HL-60 (cell line): Measurements from ENCODE around the gene PLIN3.

Experiments used
- DNase-seq, 2 experiments: peaks; one replicate each; pipeline ENCODE4 v3.0.0-alpha.2; 2010 to 2020; ENCODE audit warnings: low read depth in 1 of 2, low spot score in 1 of 2
- H3K27ac ChIP-seq: fragments of 250-450 bp; sonication (Bioruptor Pico); replicated peaks from 2 replicates; pipeline ENCODE4 v1.5.1; 2020; ENCODE audit warnings: mild to moderate bottlenecking, moderate library complexity
- H3K27me3 ChIP-seq: fragments of 250-450 bp; sonication (Bioruptor Pico); 2 replicates; pipeline ENCODE4 v1.5.1; 2021; ENCODE audit warnings: mild to moderate bottlenecking, moderate library complexity; ENCODE audit not compliant: insufficient read depth, poor library complexity, severe bottlenecking
- H3K4me3 ChIP-seq: replicated peaks from 2 replicates; pipeline ENCODE4 v1.5.1; 2011; ENCODE audit warnings: mild to moderate bottlenecking, control low read depth, low read length; ENCODE audit not compliant: insufficient read depth
- CTCF ChIP-seq: IDR thresholded peaks from one replicate; pipeline ENCODE4 v1.5.1; 2011; ENCODE audit warnings: low read length, control low read depth, inconsistent platforms; ENCODE audit not compliant: insufficient read depth
- GABPA ChIP-seq: IDR thresholded peaks from 2 replicates; pipeline ENCODE4 v1.6.1; 2012; ENCODE audit warnings: low read depth
- POLR2AphosphoS5 ChIP-seq: IDR thresholded peaks from 2 replicates; pipeline ENCODE4 v1.6.1; 2012; ENCODE audit warnings: low read depth
- REST ChIP-seq: IDR thresholded peaks from 2 replicates; pipeline ENCODE4 v1.6.1; 2012; ENCODE audit warnings: low read depth; ENCODE audit not compliant: insufficient replicate concordance
- SPI1 ChIP-seq: IDR thresholded peaks from 2 replicates; pipeline ENCODE4 v1.6.1; 2012; ENCODE audit warnings: low read depth, mild to moderate bottlenecking, borderline replicate concordance

Gene PLIN3

GRCh38 chr19:4908781-4909155, 41.3 kb upstream of the PLIN3 start:
- H3K27ac ChIP-seq: peak overlapping the region; percentile 86

GRCh38 chr19:4908360-4908759, 40.9 kb upstream of the PLIN3 start:
- no peak for DNase-seq
- Histone ChIP-seq H3K27ac (no peak overlapping the region), H3K4me3 (no peak overlapping the region), H3K27me3 (no peaks in the 10 kb centered on the region)
- TF ChIP-seq CTCF: no peak
- TF ChIP-seq GABPA: no peak
- no peak for TF ChIP-seq REST
- no peak for TF ChIP-seq SPI1
- no peak for TF ChIP-seq POLR2AphosphoS5

More at GRCh38 chr19:4908781-4909155, 41.3 kb upstream of the PLIN3 start:
- TF ChIP-seq SPI1 (no peak), REST (no peak), GABPA (no peak), POLR2AphosphoS5 (no peak), CTCF (no peak)
- Histone ChIP-seq H3K4me3 (no peak overlapping the region), H3K27me3 (no peaks in the 10 kb centered on the region)
- no peak for DNase-seq

- Histone ChIP-seq H3K4me3 (no peak overlapping the region), H3K27ac (no peak overlapping the region), H3K27me3 (no peaks in the 10 kb centered on the region)
- no peak for DNase-seq
- TF ChIP-seq GABPA (no peak), POLR2AphosphoS5 (no peak), CTCF (no peak), SPI1 (no peak), REST (no peak)
Observed at GRCh38 chr19:4906963-4907362, 39.5 kb upstream of the PLIN3 start.
